Upper lobe of right lung (tissue), 1 donor: Measurements from ENCODE around the gene ITSN2. TPM values are rescaled to one million over a fixed set of nuclear protein-coding genes. Genes with fewer than 3 reads are reported as not detected.
A peak's percentile ranks its signal among the peaks of the same experiment; 100 is the strongest.
"Not testable (repeated sequence)": the region's sequence is repeated elsewhere in the genome, so short reads cannot be mapped to it uniquely, and the experiment has no call there.

Experiments used
- ATAC-seq: fragments of 200-7000 bp; cut with Tn5 transposase; one replicate; pipeline ENCODE4 v1.9.1; 2020; ENCODE audit warnings: mild to moderate bottlenecking, moderate library complexity
- DNase-seq: peaks from one replicate; pipeline ENCODE4 v3.0.0-alpha.2; 2020
- H3K27ac ChIP-seq: fragments of 200-600 bp; one replicate; pipeline ENCODE4 v1.8.0; 2022
- H3K27me3 ChIP-seq: fragments of 200-600 bp; one replicate; pipeline ENCODE4 v1.8.0; 2022; ENCODE audit warnings: mild to moderate bottlenecking
- H3K36me3 ChIP-seq: fragments of 200-600 bp; one replicate; pipeline ENCODE4 v1.8.0; 2022
- H3K4me1 ChIP-seq: fragments of 200-600 bp; one replicate; pipeline ENCODE4 v1.8.0; 2022
- H3K4me3 ChIP-seq: fragments of 200-600 bp; one replicate; pipeline ENCODE4 v1.8.0; 2022; ENCODE audit warnings: mild to moderate bottlenecking
- H3K9me3 ChIP-seq: fragments of 200-600 bp; one replicate; pipeline ENCODE4 v1.8.0; 2022
- CTCF ChIP-seq: fragments of 200-600 bp; IDR thresholded peaks from one replicate; pipeline ENCODE4 v1.8.0; 2022; ENCODE audit warnings: antibody characterized with exemption
- intact Hi-C: fragments of 100-400 bp; cut with DNase I; formaldehyde crosslinking; loops from one replicate; pipeline ENCODE4 v1.11.0; 2022
- long read RNA-seq: library from polyadenylated mRNA; unstranded; transcript quantifications from one replicate; pipeline ENCODE4 v2.0.0, GENCODE V29; 2021
- total RNA-seq: library from RNA; stranded (reverse); fragmentation: NEBNext Ultra II Directional; extraction: Animal tissue kit (Norgen Biotek cat#: 25700); gene quantifications from one replicate; pipeline ENCODE4 v1.2.1, GENCODE V29; 2021
- donor health status: DM: no; HTN: yes; CAD: no; lungs with severe emphysema.

The ITSN2 gene
- 104 TPM for total RNA-seq
- long read RNA-seq, full-length matches to known transcripts: 16 of 77 reads
- long read RNA-seq, partial matches to known transcripts: 42 of 77 reads
- long read RNA-seq, other reads (novel, unspliced or antisense): 19 of 77 reads

GRCh38 chr2:24360050-24360962 lies at the start of gene ITSN2:
TSS of gene ITSN2 (minus strand) at chr2:24360536. CDS start at chr2:24328082, 32,454 bp downstream.
- Histone ChIP-seq H3K4me3 (peak within 1 kb of the TSS; percentile 95), H3K4me1 (peaks cover 29% of the 10 kb centered on the region), H3K27me3 (no peaks in the 10 kb centered on the region), H3K36me3 (no peaks in the 10 kb centered on the region), H3K27ac (peak within 1 kb of the TSS; percentile 97), H3K9me3 (no peaks in the 10 kb centered on the region)
- DNase-seq (peak; percentile 95), ATAC-seq (peak; percentile 95)
- no peak for TF ChIP-seq CTCF
- intact Hi-C loops: no loop called here

- H3K4me3 ChIP-seq: no peak overlapping the region
- H3K4me1 ChIP-seq: no peaks in the 10 kb centered on the region
- H3K36me3 ChIP-seq: no peaks in the 10 kb centered on the region
- DNase-seq (no peak), ATAC-seq (no peak)
- intact Hi-C loops: no loop called here
- H3K27me3 ChIP-seq: no peaks in the 10 kb centered on the region
- no peaks in the 10 kb centered on the region for H3K9me3 ChIP-seq
- TF ChIP-seq CTCF: no peak
- no peak overlapping the region for H3K27ac ChIP-seq
These were observed 48.8 kb upstream of the ITSN2 start for GRCh38 chr2:24409171-24409570.

- H3K36me3 ChIP-seq, H3K4me3 ChIP-seq, intact Hi-C loops, H3K27me3 ChIP-seq, H3K4me1 ChIP-seq, H3K27ac ChIP-seq, ATAC-seq, DNase-seq, H3K9me3 ChIP-seq: not testable (repeated sequence)
These were observed 48.4 kb upstream of the ITSN2 start for GRCh38 chr2:24408704-24409103.

- ATAC-seq (no peak), DNase-seq (no peak)
- H3K9me3 ChIP-seq: no peaks in the 10 kb centered on the region
- H3K36me3 ChIP-seq: no peaks in the 10 kb centered on the region
- no peak overlapping the region for H3K4me3 ChIP-seq
- no peak for TF ChIP-seq CTCF
- no peaks in the 10 kb centered on the region for H3K4me1 ChIP-seq
- intact Hi-C loops: no loop called here
- H3K27ac ChIP-seq: no peak overlapping the region
- H3K27me3 ChIP-seq: no peaks in the 10 kb centered on the region
These were observed 44.2 kb upstream of the ITSN2 start for GRCh38 chr2:24404491-24404921.

GRCh38 chr2:24403832-24404212 lies 43.5 kb upstream of the ITSN2 start:
- Histone ChIP-seq H3K36me3 (no peaks in the 10 kb centered on the region), H3K27me3 (no peaks in the 10 kb centered on the region), H3K4me1 (no peaks in the 10 kb centered on the region), H3K9me3 (no peaks in the 10 kb centered on the region), H3K27ac (no peak overlapping the region), H3K4me3 (no peak overlapping the region)
- no peak for DNase-seq
- intact Hi-C loops: no loop called here
- no peak for ATAC-seq
- TF ChIP-seq CTCF: no peak

GRCh38 chr2:24403168-24403831 lies 43.0 kb upstream of the ITSN2 start:
- intact Hi-C loops: no loop called here
- Histone ChIP-seq H3K4me1 (no peaks in the 10 kb centered on the region), H3K27me3 (no peaks in the 10 kb centered on the region), H3K27ac (no peak overlapping the region), H3K36me3 (no peaks in the 10 kb centered on the region), H3K4me3 (no peak overlapping the region), H3K9me3 (no peaks in the 10 kb centered on the region)
- ATAC-seq (no peak), DNase-seq (no peak)
- no peak for TF ChIP-seq CTCF
